ENCODE results near the gene HMGXB4.
"Not testable (repeated sequence)": the region's sequence is repeated elsewhere in the genome, so short reads cannot be mapped to it uniquely, and the experiment has no call there.

HMGXB4 gene, protein sequence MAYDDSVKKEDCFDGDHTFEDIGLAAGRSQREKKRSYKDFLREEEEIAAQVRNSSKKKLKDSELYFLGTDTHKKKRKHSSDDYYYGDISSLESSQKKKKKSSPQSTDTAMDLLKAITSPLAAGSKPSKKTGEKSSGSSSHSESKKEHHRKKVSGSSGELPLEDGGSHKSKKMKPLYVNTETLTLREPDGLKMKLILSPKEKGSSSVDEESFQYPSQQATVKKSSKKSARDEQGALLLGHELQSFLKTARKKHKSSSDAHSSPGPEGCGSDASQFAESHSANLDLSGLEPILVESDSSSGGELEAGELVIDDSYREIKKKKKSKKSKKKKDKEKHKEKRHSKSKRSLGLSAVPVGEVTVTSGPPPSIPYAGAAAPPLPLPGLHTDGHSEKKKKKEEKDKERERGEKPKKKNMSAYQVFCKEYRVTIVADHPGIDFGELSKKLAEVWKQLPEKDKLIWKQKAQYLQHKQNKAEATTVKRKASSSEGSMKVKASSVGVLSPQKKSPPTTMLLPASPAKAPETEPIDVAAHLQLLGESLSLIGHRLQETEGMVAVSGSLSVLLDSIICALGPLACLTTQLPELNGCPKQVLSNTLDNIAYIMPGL
- total RNA-seq: 26.1 to 47.2 (median 28.2) reads per million in 3 experiments

DNA sequence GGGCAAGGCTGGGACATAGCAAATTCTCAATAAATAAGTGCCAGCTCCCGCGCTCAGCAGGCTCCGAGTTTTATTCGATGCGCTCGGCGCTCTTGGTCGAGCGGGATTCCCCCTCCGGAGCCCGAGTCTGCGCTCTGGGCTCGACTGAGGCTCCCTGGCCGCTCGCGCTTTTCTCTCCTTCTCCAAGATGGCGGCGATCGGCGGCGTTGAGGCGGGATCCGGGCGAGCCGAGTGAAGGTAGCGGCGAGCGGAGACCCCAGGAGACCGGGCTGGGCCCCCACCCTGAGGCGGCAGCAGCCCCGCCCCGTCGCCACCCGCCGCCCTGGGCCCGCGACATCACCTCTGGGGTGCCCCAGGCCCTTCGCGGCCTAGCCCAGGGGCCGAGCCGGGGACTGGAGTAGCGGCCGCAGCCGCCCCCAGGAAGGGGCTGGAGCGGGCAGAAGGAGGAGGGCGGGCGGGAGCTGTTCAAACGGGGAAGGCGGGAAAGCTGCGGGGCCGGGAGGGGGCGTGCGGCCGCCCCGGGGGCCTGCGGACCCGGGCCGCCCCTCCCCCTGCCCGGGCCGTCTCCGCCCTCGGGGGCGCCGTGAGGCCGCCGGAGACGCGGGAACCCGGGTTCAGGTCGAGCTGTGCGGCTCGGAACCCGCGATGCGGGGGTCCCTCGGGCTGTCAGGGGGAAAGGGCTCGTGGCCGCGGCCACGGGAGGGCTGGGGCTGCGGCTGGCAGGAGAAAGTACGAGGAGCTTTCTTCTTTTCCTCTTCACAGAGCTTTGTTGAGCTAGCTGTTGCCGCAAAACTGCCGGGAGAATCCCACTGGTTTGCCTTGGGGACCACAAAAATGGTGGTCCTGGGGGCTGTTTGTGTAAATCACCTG lies at the start of gene HMGXB4:
Gene HMGXB4 (plus strand): TSS at position 173 of the 870 bp plus-strand sequence. CDS start 4,898 bp downstream, outside the sequence.
- DNase-seq: peak; percentile 84

DNA sequence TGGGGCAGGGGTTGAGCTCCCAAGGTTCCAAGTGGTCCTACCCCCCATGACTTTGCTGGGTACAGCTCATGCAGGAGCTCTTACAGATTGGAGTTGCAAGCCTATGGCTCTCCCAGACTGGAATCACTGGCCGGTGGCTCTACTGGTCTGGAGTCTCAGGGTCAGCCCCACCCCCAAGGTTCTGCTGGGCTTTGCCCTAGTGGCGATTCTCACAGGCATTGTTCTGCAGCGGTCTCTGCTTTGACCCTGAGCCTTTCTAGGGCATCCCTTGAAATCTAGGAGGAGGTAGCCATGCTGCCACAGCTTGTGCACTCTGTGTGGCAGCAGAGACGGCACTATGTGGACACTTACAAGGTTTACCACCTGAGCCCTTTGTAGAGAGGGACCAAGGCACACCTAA lies 49.3 kb upstream of the HMGXB4 start:
- no peak for DNase-seq

DNA sequence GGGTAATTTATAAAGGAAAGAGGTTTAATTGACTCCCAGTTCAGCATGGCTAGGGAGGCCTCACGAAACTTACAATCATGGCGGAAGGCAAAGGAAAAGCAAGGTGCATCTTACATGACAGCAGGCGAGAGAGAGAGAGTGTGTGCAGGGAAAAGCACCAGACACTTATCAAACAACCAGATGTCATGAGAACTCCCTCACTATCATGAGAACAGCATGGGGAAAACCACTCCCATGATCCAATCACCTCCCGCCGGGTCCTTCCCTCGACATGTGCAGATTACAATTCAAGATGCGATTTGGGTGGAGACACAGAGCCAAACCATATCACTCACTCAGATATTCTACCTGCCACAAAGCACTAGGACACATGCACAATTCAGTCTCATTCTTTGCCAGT lies 48.1 kb upstream of the HMGXB4 start:
- DNase-seq: no peak

DNA sequence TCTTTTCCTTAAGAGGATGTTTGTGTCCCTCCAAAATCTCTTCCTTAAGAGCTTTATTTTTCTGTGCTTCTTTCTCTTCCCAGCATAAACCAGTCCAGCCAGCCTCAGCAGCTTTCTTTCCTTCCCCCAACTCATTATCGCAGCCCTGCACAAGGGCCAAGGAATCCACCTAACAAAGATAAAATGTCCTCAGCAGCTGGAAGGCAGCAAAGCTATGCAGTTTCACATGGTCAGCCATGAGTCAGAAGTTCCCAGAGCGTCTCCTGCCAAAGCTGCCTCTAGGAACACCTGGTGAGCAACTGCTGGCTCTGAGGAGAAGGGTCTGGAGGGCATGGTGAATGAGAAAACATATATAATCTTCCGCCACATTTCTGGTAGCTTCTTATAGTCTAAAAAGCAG lies 45.3 kb upstream of the HMGXB4 start:
- DNase-seq: no peak

DNA sequence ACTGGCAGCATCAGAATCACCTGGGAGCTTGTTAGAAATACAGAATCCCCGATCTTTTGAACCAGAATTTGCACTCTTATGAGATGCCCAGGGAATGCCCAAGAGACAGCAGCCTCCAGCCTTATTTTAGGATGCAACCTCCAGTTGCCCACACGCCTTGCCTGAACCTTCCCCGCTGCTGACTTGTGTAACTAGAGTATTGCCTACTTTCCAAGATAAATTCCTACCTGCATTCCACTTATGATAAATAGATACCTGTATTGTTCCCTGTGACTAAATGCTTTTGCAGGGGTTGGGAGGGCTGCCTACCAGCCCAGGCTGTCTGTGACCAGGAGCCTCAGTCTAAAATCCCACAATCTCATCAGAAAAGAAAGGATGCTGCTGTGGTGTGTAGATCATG lies 44.3 kb upstream of the HMGXB4 start:
- no peak for DNase-seq

DNA sequence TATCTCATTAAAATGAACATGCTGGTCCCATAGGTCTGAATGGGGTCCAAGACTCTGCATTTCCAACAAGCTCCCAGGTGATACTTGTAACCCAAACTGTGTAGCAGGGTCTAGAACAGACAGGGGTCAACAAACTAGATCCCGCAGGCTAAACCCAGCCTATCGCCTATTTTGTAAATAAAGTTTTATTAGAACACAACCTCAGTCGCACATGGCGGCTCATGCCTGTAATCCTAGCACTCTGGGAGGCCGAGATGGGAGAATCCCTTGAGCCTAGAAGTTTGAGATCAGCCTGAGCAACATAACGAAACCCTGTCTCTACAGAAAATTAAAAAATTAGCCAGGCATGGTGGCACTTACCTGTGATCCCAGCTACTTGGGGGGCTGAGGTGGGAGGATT lies 42.3 kb upstream of the HMGXB4 start:
- no peak for DNase-seq

DNA sequence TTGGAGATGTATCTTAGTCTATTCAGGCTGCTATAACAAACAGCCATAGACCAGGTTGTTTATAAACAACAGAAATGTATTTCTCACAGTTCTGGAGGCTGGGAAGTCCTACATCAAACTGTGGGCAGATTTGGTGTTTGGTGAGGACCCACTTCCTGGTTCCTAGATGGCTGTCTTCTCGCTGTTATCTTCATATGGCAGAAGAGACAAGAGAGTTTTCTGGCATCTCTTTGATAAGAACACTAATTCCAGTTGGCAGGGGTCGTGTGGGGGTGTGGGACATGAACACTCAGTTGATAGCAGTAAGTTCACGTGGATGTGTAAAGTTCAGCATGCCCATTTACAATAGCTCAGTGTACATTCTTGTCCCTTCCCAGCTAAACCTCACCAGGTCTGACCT lies 41.3 kb upstream of the HMGXB4 start:
- no peak for DNase-seq

DNA sequence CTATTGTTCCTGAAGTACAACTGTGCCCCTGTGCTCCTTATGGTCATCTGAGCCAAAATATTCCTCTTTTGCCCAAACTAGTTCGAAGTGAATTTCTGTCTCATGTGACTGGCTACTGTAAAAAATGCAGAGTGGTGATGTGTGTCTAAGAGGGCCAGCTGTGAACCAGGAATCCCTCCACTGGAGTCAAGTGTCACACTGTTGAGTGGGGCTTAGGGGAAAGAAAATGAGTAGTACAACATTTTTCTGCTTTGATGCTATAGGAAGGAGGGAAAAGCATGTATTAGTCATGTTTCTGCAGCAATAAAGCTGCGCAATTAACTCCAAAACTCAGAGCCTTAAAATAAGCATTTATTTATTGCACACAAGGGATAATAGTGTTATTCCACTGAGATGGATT lies 39.8 kb upstream of the HMGXB4 start:
- DNase-seq: no peak

DNA sequence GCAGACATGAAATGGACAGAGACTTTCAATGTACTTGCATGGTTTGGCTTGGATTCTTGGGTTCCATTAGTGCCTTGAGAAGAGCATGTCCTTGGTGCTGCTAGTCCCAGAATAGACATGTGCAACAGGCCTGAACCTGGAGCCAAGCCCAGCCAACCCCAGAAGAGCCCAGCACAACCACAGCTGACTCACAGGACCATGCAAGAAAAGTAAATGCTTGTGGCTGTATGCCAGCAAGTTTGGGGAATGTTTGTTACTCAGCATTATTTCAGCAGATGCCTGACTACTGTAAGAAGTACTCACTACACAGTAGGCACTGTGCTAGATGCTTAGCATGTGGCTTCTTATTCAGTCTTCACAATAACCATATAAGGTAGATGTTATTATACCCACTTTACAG lies 39.2 kb upstream of the HMGXB4 start:
- DNase-seq: no peak

DNA sequence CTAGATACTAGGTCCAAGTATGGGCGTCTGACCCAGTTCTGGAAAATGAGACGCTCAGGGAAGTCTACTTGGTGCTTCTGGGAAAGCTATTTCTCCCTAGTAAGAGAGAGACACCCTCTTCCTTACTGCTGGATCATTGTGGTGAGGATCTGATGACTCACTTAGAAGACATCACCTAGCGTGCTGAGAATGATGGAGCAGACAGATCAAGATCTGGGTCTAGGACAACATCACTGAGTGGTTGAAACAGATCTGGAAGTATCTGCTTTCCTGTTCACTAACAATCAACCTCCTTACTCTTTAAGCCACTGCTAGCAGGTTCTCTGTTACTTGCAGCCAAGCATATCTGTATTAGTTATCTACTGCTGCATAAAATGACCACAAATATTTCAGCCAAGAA lies 38.3 kb upstream of the HMGXB4 start:
- DNase-seq: no peak

DNA sequence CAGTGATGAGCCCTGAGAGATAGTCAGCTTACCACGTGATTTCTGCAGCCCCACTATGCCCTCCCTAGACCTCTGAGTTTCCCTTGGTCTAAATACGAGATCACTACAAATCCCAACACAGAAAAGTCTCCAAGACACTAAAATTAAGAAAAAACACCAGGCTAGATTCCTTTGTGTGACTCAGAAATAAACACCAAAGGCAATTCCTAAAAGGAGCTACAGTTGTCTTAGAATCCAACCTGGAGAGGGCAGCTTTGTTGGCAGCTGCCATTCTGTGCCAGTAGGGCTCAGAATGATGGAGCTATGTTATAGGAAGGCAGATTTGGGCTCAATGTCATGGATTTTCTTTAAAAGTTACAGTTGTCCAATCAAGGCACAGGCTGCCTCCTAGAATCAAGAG lies 37.1 kb upstream of the HMGXB4 start:
- DNase-seq: no peak

DNA sequence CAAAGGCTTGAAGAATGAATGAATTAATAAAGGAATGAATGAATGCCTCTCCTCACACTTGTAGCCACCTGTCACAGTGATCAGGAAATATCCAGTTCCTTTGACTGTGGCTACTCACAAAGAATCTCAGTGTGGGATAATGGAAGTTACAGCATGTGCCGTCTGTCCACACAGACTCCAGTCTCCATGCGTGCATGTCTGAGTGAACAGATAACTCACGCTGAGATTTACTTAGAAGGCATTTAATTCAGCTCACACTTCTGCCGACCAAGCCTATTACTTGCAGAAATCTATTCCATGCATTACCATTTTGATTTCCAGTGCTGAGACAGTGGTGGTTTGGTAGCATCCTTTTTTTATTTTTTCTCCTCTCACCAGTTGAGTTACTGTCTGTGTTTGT lies 32.3 kb upstream of the HMGXB4 start:
- DNase-seq: no peak

DNA sequence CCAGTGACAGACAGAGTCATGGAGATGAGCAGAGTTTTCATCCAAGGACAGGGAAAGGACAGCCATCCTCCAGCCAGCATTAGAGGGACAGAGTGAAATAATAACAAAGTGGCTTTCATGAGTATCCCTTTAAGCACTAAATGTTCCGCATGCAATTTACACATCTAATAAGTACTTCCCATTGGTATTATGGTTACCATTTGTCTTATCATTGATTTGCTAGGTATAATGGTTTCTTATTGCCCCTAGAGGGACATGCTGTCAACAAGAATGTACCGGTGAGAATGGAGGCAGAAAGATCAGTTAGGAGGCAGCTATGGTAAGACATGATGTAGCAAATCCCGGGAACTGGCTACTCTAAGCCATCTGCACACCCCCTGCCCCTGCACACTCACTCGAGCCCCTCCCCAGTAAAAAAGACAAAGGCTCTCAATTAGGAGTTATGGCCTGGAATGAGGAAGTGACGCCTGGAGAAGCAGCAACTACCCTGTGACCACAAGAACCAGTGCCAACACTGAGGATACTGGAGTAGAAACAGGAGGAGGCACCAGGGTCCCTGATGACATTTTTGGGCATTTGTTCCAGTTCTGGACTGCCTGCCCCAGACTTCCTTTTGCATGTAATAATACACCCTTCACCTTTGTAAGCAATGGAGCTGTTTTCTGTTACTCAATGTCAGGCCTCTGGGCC lies 30.2 kb upstream of the HMGXB4 start:
- DNase-seq: no peak

DNA sequence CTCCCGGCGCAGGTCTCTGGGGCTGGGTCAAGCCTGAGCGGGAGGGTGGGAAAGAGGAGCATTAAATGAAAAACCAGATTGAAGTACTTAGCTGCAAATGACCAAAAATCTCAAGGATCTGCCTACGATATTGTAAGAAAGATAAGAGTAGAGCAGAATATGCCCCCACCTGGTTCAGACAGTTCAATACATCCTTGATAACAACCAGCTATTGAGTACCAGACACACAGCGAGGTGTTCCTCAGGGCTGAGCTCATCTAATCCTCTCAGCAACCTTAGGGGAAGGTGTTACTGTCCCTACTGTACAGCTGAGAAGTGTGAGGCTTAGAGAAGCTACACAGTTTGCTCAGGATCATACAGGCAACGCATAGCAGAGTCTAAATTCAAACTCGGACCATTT lies 27.4 kb upstream of the HMGXB4 start:
- no peak for DNase-seq

DNA sequence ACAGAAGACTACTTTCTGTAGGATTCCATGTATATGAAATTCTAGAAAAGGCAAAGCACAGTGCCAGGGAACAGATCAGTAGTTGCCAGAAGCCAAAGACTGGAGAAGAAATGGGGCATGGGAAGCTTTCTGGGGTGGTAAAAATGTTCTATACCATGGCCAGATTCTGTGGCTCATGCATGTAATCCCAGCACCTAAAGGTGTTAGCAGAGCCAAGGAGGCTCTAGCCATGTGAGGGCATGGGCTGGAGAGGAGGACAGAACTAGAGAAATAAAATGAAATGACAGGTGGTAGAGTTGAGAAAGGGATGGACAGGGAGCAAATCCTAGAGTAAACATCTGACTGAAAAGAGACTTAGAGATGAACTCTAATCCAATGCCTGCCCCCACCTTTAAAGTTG lies 26.9 kb upstream of the HMGXB4 start:
- DNase-seq: no peak

DNA sequence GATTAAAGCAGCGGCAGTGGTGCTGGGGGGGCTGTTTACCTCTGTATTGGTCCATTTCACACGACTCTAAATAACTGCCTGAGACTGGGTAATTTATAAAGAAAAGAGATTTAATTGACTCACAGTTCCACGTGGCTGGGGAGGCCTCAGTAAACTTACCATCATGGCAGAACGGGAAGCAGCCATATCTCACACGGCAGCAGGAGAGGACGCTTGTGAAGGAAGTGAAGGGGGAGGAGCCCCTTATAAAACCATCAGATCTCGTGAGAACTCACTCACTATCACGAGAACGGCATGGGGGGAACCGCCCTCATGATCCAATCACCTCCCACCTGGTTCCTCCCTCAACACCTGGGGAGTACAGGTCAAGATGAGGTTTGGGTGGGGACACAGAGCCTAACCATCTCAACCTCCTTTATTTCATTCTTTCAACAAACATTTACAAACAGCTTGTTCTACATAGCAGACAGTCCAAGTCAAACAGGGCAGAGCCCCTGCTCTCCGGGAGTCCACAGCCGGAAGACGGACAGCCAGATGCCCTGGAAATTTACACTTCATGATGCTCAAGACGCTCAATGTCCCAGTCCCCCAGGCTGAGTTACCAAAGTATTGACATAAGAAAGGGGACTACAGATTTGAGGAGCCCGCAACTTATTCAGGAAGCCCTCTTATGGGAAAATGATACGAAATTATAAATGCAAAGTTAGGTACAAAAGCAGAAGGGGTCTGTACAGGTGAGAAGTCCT lies 26.3 kb upstream of the HMGXB4 start:
- no peak for DNase-seq

DNA sequence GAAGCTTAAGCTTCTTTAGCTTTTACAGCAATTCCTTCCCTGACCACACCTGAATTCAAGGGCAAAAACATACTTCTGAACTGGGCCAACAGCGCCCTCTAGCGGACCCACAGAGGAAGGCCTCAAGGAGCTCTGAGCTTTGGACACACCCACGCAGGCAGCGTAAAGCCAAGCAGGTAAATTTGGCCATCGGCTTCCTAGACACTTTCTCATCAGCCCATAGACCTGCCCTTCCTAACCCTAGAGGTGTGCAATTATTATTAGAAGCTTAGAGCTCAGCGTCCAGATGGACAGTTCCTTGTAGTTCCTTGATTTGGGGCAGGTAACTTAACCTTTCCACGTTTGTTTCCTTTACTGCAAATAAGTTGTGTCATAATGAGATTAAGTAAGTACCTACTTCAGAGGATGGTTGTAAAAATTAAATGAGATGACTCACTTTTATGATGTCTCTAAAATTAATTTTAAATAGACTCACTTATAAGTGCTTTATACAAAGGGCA lies 25.7 kb upstream of the HMGXB4 start:
- peak; percentile 57 for DNase-seq

DNA sequence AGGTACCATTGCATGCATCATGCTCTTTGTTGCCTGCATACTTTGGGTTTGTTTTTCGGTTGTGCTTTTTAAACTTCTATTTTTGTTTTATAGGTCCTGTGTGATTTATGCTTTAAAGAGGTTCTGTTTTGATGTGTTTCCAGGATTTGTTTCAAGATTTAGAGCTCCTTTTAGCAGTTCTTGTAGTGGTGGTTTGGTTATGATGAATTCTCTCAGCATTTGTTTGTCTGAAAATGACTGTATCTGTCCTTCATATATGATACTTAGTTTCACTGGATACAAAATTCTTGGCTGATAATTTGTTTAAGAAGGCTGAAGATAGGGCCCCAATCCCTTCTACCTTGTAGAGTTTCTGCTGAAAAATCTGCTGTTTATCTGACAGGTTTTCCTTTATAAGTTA lies 18.5 kb upstream of the HMGXB4 start:
- DNase-seq: not testable (repeated sequence)

DNA sequence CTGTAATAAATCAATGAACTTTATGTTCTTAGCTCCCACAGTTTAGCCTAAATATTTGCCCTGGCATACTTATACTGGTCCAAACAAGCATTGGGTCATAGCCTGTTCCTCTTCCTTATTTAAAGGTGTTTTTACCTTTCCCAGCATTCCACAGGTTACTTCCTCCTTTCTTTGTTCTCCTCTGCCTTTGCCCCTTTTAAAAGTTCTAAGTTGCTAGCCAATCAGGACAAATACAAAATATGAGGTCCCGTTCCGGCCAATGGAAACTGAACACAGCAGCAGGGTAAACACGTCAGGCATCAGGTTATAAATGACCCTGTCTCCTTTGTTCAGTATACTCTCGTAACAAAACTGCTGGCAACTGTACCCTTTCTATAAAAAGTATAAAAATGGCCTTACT lies 12.8 kb upstream of the HMGXB4 start:
- DNase-seq: not testable (repeated sequence)

DNA sequence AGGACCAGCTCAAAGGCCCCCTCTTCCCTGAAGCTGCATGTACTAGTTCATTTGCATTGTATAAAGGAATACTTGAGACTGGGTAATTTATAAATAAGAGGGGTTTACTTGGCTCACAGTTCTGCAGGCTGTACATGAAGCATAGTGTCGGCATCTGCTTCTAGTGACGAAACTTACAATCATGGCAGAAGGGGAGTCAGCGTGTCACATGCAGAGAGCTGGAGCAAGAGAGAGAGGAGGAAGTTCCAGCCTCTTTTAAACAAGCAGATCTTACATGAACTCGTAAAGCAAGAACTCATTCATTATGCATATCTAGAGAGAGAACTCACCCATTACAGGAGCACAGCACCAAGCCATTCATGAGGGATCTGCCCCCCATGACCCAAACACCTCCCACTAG lies 7.1 kb upstream of the HMGXB4 start:
- no peak for DNase-seq

DNA sequence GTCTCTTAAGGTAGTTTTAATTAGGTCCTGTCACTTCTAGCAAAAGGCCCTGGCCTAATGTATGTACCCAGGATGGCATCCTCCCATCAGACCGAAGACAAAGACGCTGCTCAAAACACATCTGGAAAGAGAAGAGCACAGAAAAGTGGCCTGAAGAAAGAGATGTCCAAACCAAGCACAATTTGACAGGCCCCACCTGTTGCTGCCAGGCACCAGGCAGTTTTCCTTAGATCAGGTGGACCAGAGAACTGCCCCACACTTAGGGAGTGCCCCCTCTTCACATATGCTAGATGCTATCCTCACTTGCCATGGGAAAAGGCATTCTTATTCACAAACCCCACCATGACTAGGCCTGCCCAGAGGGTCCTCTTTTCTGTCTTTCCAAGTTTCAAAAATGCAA lies 3.3 kb upstream of the HMGXB4 start:
- no peak for DNase-seq

DNA sequence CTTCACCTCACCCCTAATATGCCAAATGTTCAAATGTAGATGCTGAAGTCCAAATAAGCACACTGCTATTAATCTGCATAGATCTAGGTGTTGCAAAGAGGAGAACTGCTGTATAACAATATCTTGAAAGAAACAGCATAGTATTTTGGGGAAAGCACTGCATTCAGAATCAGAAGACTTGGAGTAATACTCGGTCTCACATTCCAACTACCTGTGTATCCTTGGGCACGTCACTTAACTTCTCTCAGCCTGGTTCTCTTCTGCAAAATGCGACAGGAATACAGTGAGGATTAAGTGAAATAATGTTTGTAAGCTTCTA lies 332 bp upstream of the HMGXB4 start:
- DNase-seq: no peak
